K562 (cell line): ENCODE data around the gene DAP. TPM values are rescaled to one million over a fixed set of nuclear protein-coding genes. Genes with fewer than 3 reads are reported as not detected.

Experiments used
- ARID1B ChIP-seq: fragments of 450-650 bp; IDR thresholded peaks from 2 replicates; pipeline ENCODE4 v1.6.1; 2016; ENCODE audit warnings: antibody characterized with exemption, mild to moderate bottlenecking, inconsistent platforms
- BMI1 ChIP-seq: fragments of 150-350 bp; IDR thresholded peaks from 2 replicates; pipeline ENCODE4 v1.6.1; 2014; ENCODE audit warnings: low read length
- BRD9 ChIP-seq: fragments of 450-650 bp; IDR thresholded peaks from 2 replicates; pipeline ENCODE4 v1.6.1; 2018; ENCODE audit warnings: low read depth; ENCODE audit not compliant: partially characterized antibody
- CHD1 ChIP-seq: fragments of 200-600 bp; sonication (generic); IDR thresholded peaks from one replicate; pipeline ENCODE4 v1.6.1; 2012; ENCODE audit warnings: mild to moderate bottlenecking, moderate library complexity, low read length, inconsistent platforms
- JUNB ChIP-seq: fragments of 450-650 bp; formaldehyde crosslinking; conservative IDR thresholded peaks from 2 replicates; pipeline ENCODE4 v1.4.0; 2020; ENCODE audit warnings: mild to moderate bottlenecking
- KAT7 ChIP-seq: sonication (generic); formaldehyde crosslinking; IDR thresholded peaks from 2 replicates; pipeline ENCODE4 v1.8.0; 2022; ENCODE audit warnings: missing genetic modification reagents, mild to moderate bottlenecking, borderline replicate concordance
- POLR2H ChIP-seq: IDR thresholded peaks from 2 replicates; pipeline ENCODE4 v1.6.1; 2016; ENCODE audit warnings: missing genetic modification characterization, low read depth, mild to moderate bottlenecking, control low read depth, missing compliant biosample characterization, moderate library complexity
- SMAD2 ChIP-seq: fragments of 150-350 bp; IDR thresholded peaks from 2 replicates; pipeline ENCODE4 v1.6.1; 2014; ENCODE audit warnings: low read depth, mild to moderate bottlenecking, low read length
- SUPT5H ChIP-seq: fragments of 450-650 bp; IDR thresholded peaks from 2 replicates; pipeline ENCODE4 v1.6.1; 2016
- polyA plus RNA-seq, 8 experiments: library from polyadenylated mRNA; depleted of rRNA in 4 of 8; stranded (reverse) in 5 of 8; unstranded in 3 of 8; fragments of >200 nt; fragmentation: Nextera tagmentation in 2 of 8; fragmentation: Illumina TruSeq in 1 of 8; extraction: Ambion mirVana in 2 of 8; extraction: Trizol in 1 of 8; gene quantifications; 2 replicates each; pipeline versions ENCODE4 v1.2.1 to v1.2.3, GENCODE V29; 2011 to 2014; ENCODE audit warnings: inconsistent platforms in 1 of 8, missing spikeins in 1 of 8
- total RNA-seq, 7 experiments: library from RNA; depleted of rRNA in 6 of 7; stranded (reverse); fragments of >200 nt in 6 of 7; fragmentation: Illumina TruSeq in 2 of 7; extraction: Trizol in 2 of 7; gene quantifications; 2 replicates each; pipeline versions ENCODE4 v1.2.1 to v1.2.3, GENCODE V29; 2011 to 2021; ENCODE audit warnings: low replicate concordance in 1 of 7
- TF ChIP-seq, protein P1 (sequence below): fragments of 200-600 bp; sonication (generic); IDR thresholded peaks from one replicate; pipeline ENCODE4 v1.6.1; 2012; ENCODE audit warnings: mild to moderate bottlenecking, low read depth, low read length, inconsistent platforms
- TF ChIP-seq, protein P2 (sequence below), 3 experiments: fragments of 200-800 bp in 1 of 3; sonication (Bioruptor generic) in 1 of 3; sonication (generic) in 1 of 3; formaldehyde crosslinking in 1 of 3; IDR thresholded peaks; 2 replicates each; pipeline versions ENCODE4 v1.6.1 to v1.8.0; 2016 to 2022; ENCODE audit warnings: mild to moderate bottlenecking in 2 of 3, missing compliant biosample characterization in 2 of 3, missing genetic modification characterization in 2 of 3, missing genetic modification reagents in 1 of 3
- TF ChIP-seq, protein P3 (sequence below): fragments of 450-650 bp; conservative IDR thresholded peaks from 2 replicates; pipeline ENCODE4 v1.6.1; 2016; ENCODE audit warnings: missing genetic modification characterization, low read depth, mild to moderate bottlenecking, missing compliant biosample characterization, moderate library complexity

Gene DAP
- total and polyA plus RNA-seq, 9 of the 15 experiments (the other 6 are each of a cell fraction or from before 2014, with no cell fraction given) = 14.1 to 151 (median 34.5) TPM

DNA sequence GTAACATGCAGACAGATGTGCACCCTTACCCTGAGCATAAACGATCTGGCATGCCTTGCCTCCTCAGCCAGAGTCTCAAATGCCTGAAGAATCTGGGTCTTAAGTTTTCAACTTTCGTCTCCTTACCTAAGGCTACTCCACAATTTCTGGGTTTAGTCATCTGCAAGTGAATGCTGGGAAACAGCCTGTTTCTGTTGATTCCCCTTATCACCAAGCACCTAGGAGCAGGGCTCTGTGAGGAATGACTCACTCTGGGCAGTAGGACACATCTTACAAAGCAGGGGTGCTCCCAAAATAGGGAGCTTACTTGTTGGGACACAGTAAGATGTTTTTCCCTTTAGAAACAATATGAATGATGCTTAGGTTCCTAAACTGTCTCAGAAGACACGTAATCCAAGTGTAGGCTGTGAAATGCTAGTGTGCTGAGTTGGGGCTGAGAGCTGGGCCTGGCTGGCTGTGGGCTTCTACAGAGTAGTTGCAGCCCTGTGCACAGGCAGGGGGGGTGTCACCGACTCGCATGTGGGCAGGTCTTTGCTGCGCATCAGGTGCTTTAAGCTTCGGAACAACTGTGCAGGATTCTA is 58.0 kb downstream of the DAP start (continued):
- TF ChIP-seq, protein P1, sequence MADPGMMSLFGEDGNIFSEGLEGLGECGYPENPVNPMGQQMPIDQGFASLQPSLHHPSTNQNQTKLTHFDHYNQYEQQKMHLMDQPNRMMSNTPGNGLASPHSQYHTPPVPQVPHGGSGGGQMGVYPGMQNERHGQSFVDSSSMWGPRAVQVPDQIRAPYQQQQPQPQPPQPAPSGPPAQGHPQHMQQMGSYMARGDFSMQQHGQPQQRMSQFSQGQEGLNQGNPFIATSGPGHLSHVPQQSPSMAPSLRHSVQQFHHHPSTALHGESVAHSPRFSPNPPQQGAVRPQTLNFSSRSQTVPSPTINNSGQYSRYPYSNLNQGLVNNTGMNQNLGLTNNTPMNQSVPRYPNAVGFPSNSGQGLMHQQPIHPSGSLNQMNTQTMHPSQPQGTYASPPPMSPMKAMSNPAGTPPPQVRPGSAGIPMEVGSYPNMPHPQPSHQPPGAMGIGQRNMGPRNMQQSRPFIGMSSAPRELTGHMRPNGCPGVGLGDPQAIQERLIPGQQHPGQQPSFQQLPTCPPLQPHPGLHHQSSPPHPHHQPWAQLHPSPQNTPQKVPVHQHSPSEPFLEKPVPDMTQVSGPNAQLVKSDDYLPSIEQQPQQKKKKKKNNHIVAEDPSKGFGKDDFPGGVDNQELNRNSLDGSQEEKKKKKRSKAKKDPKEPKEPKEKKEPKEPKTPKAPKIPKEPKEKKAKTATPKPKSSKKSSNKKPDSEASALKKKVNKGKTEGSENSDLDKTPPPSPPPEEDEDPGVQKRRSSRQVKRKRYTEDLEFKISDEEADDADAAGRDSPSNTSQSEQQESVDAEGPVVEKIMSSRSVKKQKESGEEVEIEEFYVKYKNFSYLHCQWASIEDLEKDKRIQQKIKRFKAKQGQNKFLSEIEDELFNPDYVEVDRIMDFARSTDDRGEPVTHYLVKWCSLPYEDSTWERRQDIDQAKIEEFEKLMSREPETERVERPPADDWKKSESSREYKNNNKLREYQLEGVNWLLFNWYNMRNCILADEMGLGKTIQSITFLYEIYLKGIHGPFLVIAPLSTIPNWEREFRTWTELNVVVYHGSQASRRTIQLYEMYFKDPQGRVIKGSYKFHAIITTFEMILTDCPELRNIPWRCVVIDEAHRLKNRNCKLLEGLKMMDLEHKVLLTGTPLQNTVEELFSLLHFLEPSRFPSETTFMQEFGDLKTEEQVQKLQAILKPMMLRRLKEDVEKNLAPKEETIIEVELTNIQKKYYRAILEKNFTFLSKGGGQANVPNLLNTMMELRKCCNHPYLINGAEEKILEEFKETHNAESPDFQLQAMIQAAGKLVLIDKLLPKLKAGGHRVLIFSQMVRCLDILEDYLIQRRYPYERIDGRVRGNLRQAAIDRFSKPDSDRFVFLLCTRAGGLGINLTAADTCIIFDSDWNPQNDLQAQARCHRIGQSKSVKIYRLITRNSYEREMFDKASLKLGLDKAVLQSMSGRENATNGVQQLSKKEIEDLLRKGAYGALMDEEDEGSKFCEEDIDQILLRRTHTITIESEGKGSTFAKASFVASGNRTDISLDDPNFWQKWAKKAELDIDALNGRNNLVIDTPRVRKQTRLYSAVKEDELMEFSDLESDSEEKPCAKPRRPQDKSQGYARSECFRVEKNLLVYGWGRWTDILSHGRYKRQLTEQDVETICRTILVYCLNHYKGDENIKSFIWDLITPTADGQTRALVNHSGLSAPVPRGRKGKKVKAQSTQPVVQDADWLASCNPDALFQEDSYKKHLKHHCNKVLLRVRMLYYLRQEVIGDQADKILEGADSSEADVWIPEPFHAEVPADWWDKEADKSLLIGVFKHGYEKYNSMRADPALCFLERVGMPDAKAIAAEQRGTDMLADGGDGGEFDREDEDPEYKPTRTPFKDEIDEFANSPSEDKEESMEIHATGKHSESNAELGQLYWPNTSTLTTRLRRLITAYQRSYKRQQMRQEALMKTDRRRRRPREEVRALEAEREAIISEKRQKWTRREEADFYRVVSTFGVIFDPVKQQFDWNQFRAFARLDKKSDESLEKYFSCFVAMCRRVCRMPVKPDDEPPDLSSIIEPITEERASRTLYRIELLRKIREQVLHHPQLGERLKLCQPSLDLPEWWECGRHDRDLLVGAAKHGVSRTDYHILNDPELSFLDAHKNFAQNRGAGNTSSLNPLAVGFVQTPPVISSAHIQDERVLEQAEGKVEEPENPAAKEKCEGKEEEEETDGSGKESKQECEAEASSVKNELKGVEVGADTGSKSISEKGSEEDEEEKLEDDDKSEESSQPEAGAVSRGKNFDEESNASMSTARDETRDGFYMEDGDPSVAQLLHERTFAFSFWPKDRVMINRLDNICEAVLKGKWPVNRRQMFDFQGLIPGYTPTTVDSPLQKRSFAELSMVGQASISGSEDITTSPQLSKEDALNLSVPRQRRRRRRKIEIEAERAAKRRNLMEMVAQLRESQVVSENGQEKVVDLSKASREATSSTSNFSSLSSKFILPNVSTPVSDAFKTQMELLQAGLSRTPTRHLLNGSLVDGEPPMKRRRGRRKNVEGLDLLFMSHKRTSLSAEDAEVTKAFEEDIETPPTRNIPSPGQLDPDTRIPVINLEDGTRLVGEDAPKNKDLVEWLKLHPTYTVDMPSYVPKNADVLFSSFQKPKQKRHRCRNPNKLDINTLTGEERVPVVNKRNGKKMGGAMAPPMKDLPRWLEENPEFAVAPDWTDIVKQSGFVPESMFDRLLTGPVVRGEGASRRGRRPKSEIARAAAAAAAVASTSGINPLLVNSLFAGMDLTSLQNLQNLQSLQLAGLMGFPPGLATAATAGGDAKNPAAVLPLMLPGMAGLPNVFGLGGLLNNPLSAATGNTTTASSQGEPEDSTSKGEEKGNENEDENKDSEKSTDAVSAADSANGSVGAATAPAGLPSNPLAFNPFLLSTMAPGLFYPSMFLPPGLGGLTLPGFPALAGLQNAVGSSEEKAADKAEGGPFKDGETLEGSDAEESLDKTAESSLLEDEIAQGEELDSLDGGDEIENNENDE = no peak
- TF ChIP-seq CHD1 (no peak), SUPT5H (no peak), KAT7 (CRISPR knock-in tag) (no peak), SMAD2 (no peak), BMI1 (no peak), BRD9 (peak; percentile 49), ARID1B (peak; percentile 96), POLR2H (tag) (no peak), JUNB (0 out of 2 replicates have a peak, but pooled peaks have one; percentile 34)
- TF ChIP-seq, protein P2, sequence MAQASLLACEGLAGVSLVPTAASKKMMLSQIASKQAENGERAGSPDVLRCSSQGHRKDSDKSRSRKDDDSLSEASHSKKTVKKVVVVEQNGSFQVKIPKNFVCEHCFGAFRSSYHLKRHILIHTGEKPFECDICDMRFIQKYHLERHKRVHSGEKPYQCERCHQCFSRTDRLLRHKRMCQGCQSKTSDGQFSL (CRISPR knock-in tag; IDR thresholded peaks at IDR 0.05) = 0 out of 2 replicates have a peak, but pooled peaks have one; percentile 56
- TF ChIP-seq, protein P2 (tag; IDR thresholded peaks at IDR 0.05) = no peak; a peak in 1 of 4 replicates
- TF ChIP-seq, protein P3, sequence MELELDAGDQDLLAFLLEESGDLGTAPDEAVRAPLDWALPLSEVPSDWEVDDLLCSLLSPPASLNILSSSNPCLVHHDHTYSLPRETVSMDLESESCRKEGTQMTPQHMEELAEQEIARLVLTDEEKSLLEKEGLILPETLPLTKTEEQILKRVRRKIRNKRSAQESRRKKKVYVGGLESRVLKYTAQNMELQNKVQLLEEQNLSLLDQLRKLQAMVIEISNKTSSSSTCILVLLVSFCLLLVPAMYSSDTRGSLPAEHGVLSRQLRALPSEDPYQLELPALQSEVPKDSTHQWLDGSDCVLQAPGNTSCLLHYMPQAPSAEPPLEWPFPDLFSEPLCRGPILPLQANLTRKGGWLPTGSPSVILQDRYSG (tag) = no peak
